ENCODE data around the gene PTPRM.

- TF ChIP-seq CTCF (conservative IDR thresholded peaks at IDR 0.05; ENCODE audit: low read depth, low read length) (no peak), EZH2 (IDR thresholded peaks at IDR 0.05; ENCODE audit: low read length, unreplicated experiment) (no peak)
Measured at GRCh38 chr18:7579176-7579917, 12.2 kb downstream of the PTPRM start.
